22Rv1 (cell line): ENCODE data around the gene ARG1.

ENCODE experiments used
- H3K27ac ChIP-seq: fragments of 450-650 bp; 2 replicates; pipeline ENCODE4 v1.5.1; 2017
- CTCF ChIP-seq: fragments of 450-650 bp; IDR thresholded peaks from 2 replicates; pipeline ENCODE4 v1.5.1; 2017; ENCODE audit warnings: mild to moderate bottlenecking
- ZFX ChIP-seq: fragments of 450-650 bp; IDR thresholded peaks from 2 replicates; pipeline ENCODE4 v1.6.1; 2017; ENCODE audit warnings: antibody characterized with exemption, borderline replicate concordance

Gene ARG1

DNA sequence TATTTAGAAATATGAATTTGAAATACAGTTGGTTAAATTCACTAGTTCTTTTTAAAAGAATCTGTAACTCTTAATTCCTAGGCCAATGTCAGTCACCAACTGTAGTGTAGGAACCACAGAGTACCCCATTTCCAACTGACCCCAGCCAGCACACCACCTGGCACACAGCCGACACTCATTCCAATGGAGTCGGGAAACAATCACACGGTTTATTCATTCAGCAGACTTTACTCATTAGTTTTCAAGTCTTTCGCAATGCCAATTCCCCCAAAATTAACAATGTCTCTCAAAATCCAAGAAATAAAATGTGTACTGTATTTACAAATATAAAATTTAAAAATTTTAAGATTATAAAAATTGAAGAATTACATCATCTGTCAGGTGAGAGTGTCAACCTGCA, 13.5 kb downstream of the ARG1 start:
- TF ChIP-seq CTCF = no peak
- no peak for TF ChIP-seq ZFX
- no peak overlapping the region for H3K27ac ChIP-seq

- TF ChIP-seq CTCF (no peak), ZFX (no peak)
- no peak overlapping the region for H3K27ac ChIP-seq
These were observed 14.9 kb downstream of the ARG1 start for GRCh38 chr6:131587909-131588308.

DNA sequence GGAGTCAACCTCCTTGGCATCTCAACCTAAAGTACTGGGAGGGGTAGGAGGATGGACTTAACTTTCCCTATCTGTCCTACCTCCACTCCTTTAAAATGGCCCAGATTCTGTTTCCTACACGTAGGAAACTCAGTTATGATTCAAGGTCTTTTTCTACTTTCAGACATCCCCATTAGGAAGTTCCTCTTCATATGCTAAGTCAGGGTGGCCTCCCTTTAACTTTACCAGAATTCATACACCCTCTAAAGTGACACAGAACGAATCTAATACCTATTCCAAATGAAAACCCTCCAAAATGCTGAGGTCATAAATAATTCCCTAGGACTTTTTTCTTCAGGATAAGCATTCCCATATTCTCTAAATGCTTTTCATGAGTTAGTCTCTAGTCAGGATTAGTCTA, 15.6 kb downstream of the ARG1 start:
- H3K27ac ChIP-seq = no peak overlapping the region
- TF ChIP-seq CTCF = no peak
- TF ChIP-seq ZFX = no peak

DNA sequence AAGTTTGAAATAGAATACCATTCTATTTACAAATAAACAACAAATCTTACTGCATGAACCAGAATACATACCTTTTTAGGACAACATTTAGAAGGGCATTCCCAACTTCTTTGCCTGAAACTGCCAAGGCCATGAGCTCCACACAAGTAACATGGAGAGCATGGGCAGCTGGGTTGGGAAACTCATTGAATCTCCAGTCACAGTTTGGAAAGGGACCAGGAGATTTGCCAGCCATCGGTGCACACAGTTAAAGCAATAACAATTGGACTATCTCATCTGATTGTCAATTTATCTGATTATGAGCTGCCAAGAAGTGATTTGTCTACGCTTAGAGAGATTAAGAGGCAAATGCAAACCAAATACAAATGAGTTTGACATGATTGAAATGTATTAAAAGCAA, 19.9 kb downstream of the ARG1 start:
- TF ChIP-seq CTCF = no peak
- no peak for TF ChIP-seq ZFX
- no peak overlapping the region for H3K27ac ChIP-seq

DNA sequence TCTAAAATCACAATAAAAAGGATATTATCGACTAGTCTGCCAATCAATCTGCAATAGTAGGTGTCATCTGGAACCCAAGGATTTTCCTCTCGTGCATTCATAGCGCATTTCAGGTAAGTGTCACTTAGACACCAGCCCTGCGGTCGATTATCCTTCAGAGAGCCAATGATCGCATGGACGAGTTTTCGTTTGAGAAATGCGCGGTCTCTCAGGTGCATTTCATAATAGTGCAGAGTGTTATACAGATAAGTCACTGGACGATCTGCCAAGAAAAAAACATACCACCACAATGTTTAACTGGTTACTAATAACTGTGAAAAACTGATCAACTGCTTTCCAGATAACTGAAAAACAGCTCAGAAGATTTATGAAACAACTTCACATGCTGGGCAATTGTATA, 21.0 kb downstream of the ARG1 start:
- no peak overlapping the region for H3K27ac ChIP-seq

GRCh38 chr6:131597446-131597845, 24.4 kb downstream of the ARG1 start:
- TF ChIP-seq CTCF (peak; percentile 51), ZFX (no peak)
- H3K27ac ChIP-seq = no peak overlapping the region

More for the DNA sequence above, 21.0 kb downstream of the ARG1 start:
- TF ChIP-seq CTCF = no peak
- TF ChIP-seq ZFX = no peak

- no peak overlapping the region for H3K27ac ChIP-seq
- TF ChIP-seq CTCF = no peak
- TF ChIP-seq ZFX = no peak
These were observed 27.7 kb downstream of the ARG1 start for GRCh38 chr6:131600716-131601115.
